ENCODE results near the gene IFNL3.
"Not testable (repeated sequence)": the region's sequence is repeated elsewhere in the genome, so short reads cannot be mapped to it uniquely, and the experiment has no call there.

Gene IFNL3

GRCh38 chr19:39217094-39217493 lies 27.7 kb downstream of the IFNL3 start:
- no peak for TF ChIP-seq ZNF274 (IDR thresholded peaks at IDR 0.05; ENCODE audit: low read depth, low read length)
- no peak overlapping the region for H3K4me3 ChIP-seq (ENCODE audit: low read length)

DNA sequence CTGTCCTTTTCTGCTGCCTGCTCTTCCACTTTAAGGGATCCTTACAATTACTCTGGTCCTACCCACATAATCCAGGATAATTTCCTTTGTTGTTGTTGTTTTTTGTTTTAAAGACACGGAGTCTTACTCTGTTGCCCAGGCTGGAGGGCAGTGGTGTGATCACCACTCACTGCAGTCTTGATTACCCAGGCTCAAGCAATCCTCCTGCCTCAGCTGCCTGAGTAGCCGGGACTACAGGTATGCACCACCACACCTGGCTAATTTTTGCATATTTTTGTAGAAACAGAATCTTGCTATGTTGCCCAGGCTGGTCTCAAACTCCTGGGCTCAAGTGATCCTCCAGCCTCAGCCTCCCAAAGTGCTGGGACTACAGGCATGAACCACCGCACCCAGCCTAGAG lies 29.5 kb downstream of the IFNL3 start:
- not testable (repeated sequence) for H3K4me3 ChIP-seq (ENCODE audit: low read length)

- no peak overlapping the region for H3K4me3 ChIP-seq (ENCODE audit: low read length)
- TF ChIP-seq ZNF274 (IDR thresholded peaks at IDR 0.05; ENCODE audit: low read depth, low read length): no peak
Observed at GRCh38 chr19:39212375-39212742, 32.4 kb downstream of the IFNL3 start.

- no peak for TF ChIP-seq ZNF274 (IDR thresholded peaks at IDR 0.05; ENCODE audit: low read depth, low read length)
- no peak overlapping the region for H3K4me3 ChIP-seq (ENCODE audit: low read length)
Observed at GRCh38 chr19:39211731-39212374, 33.0 kb downstream of the IFNL3 start.

DNA sequence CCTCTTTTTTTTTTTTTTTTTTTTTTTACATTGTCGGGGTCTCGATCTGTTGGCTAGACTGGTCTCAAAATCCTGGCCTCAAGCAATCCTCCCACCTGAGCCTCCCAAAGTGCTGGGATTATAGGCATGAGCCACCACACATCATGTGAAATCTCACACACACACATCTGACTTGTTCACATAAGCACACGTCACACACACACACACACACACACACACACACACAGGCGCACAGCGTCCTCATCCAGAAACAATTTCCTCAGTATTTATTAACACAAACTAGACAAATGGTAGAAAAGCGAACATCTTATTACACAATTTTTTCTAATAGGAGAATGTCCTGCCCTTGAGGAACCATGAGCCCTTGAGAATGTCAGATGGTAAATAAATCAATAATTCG lies 35.6 kb downstream of the IFNL3 start:
- H3K4me3 ChIP-seq (ENCODE audit: low read length): no peak overlapping the region
- no peak for TF ChIP-seq ZNF274 (IDR thresholded peaks at IDR 0.05; ENCODE audit: low read depth, low read length)

- no peak overlapping the region for H3K4me3 ChIP-seq (ENCODE audit: low read length)
- no peak for TF ChIP-seq ZNF274 (IDR thresholded peaks at IDR 0.05; ENCODE audit: low read depth, low read length)
Observed at GRCh38 chr19:39208175-39208795, 36.5 kb downstream of the IFNL3 start.

DNA sequence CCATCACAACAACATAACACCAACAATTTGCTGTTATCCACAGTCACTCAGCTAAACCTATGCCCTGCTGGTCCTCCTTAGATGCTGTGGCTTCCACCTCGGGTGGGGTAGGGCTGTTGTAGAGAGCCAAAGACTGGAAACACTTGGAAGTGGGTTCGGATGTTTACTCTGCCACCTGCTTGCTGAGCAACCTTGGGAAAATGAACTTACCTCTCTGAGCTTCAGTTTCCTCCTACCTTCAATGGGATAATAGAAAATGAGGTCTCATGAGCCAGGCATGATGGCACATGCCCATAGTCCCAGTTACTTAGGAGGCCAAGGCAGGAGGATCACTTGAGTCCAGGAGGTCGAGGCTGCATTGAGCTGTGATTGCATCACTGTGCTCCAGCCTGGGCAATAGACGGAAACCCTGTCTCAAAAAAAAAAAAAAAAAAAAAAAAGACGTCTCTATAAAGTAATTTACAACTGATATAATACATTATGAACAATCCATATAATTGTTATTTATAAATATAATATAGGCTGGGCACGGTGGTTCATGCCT lies 37.4 kb downstream of the IFNL3 start:
- no peak for TF ChIP-seq ZNF274 (IDR thresholded peaks at IDR 0.05; ENCODE audit: low read depth, low read length)
- no peak overlapping the region for H3K4me3 ChIP-seq (ENCODE audit: low read length)

GRCh38 chr19:39206122-39206521 lies 38.7 kb downstream of the IFNL3 start:
- H3K4me3 ChIP-seq (ENCODE audit: low read length): no peak overlapping the region
- TF ChIP-seq ZNF274 (IDR thresholded peaks at IDR 0.05; ENCODE audit: low read depth, low read length): no peak

- no peak overlapping the region for H3K4me3 ChIP-seq (ENCODE audit: low read length)
- TF ChIP-seq ZNF274 (IDR thresholded peaks at IDR 0.05; ENCODE audit: low read depth, low read length): no peak
Observed at GRCh38 chr19:39205449-39205764, 39.4 kb downstream of the IFNL3 start.

DNA sequence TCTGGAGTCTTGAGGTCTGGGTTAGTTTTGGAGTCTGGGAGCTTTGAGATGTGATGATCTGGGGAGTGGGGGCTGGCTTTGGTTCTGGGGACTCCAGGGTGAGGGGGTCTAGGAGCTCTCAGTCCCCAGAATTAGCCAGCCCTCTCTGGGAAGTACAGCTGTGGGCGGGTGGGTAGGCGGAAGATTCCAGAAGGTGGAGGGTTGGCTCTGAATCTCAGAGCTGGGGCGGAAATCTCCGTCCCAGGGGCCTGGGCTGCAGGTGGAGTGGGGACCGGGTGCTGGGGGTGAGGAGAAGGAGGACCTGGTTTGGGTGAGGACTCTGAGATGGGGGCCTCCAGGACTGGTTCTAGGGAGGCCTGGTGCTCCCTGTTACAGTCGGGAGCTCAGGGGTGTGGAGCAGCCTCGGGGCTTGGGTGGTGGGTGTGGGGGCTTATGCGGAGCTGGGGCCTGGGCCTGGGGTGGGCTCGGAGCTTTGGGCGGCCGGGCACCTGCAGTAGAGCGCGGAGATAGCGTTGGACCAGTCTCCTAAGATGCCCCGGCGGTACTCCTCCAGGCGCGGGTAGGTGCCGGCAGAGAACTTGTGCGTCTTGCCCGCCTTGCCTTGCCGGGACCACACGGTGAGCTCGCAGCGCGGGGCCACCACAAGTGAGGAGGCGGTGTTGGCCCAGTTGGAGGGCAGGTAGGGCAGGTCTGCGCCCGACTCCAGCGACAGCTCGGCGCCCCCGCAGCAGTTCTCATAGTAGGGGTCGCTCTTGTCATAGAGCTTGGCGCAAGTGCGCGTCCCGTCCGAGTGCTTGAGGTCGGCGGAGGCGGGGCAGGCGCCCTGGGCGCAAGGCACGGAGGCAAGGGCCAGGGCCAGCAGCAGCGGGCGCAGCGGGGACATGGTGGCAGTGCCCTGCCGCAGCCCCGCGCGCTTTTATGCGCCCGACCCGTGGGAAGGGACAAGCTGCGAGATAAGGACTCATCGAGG lies 41.1 kb downstream of the IFNL3 start, which contains the start of gene SYCN:
TSS of gene SYCN (minus strand) at position 892 of the 970 bp plus-strand sequence. CDS start at position 883, 9 bp downstream.
- no peak within 1 kb of the TSS for H3K4me3 ChIP-seq (ENCODE audit: low read length)
- TF ChIP-seq ZNF274 (IDR thresholded peaks at IDR 0.05; ENCODE audit: low read depth, low read length): no peak

DNA sequence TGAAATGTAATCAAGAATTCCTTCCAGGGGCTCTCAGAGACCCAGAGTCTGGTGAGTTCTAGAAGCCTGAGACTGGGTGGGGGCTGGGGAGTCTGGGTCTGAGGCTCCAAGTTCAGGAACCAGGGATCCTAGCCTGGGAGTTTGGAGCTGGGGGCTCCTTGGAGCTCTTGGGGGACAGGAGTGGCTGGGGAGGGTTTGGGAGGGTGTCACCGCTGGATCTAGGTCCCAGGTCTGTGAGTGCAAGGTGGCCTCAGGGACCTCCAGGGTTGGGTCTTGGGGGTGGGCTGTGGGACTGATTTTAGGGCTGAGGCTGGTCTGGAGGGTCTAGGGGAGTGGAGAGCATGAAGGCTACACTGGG lies 41.8 kb downstream of the IFNL3 start:
- no peak for TF ChIP-seq ZNF274 (IDR thresholded peaks at IDR 0.05; ENCODE audit: low read depth, low read length)
- no peak overlapping the region for H3K4me3 ChIP-seq (ENCODE audit: low read length)

DNA sequence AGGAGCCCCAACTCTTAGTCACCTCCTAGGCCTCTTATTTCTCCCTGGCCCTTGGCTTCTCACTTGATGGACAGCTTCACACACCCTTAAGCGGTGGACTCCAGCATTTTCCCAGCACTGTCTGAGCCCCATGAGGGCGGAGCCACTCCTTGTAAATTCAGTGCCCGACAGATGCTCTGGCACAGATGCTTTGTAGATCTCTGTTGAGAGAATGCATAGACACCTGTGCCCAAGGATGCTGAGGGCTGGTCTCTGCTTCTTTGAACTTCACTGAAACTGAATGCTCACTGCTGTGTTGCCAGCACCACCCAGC lies 44.0 kb downstream of the IFNL3 start:
- no peak overlapping the region for H3K4me3 ChIP-seq (ENCODE audit: low read length)
- no peak for TF ChIP-seq ZNF274 (IDR thresholded peaks at IDR 0.05; ENCODE audit: low read depth, low read length)

DNA sequence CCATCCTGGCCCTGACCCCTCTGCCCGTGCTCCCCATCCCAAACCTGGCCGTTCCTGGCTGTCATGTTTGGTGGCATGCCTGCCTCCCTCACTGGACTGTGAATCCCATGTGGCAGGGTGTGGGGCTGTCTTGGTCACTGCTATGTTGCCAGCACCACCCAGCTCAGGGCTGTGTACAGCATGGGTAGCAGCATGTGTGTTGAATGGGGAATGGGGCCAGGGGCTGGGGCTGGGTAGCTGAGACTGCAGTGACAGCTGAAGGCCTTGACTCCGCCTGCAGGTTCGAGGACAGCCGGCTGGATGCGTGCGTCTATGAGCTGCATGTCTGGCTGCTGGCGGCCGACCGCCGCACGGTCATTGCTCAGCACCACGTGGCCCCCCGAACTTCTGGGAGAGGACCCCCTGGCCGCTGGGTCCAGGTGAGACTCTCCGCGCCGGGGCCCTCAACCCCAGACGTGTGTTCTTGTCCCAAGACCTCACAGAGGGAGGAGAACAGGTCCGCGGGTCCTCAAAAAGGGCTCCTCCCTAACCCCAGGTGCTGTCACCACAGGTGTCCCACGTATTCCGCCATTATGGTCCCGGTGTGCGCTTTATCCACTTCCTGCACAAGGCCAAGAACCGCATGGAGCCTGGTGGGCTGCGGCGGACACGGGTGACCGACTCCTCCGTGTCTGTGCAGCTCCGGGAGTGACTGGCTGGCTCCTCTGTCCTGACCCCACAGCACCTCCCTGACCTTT lies 44.6 kb downstream of the IFNL3 start:
- no peak overlapping the region for H3K4me3 ChIP-seq (ENCODE audit: low read length)
- no peak for TF ChIP-seq ZNF274 (IDR thresholded peaks at IDR 0.05; ENCODE audit: low read depth, low read length)

DNA sequence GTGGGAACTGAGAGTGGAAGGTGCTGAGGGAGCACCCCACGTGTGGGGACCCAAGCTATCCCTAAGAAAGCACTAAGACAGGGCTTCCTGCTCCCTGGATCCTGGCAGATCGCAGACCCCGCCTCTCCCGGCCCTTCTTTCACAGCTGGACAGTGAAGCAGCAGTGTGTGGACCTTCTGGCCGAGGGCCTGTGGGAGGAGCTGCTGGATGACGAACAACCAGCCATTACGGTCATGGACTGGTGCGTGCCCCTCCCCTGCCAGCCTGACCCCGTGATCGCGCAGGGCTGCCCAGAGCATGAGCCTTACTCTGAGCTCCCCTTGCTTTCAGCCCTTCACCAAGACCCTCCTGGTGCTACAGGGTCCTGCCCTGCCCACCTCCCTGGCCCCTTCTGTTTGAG lies 45.8 kb downstream of the IFNL3 start:
- TF ChIP-seq ZNF274 (IDR thresholded peaks at IDR 0.05; ENCODE audit: low read depth, low read length): no peak

More for the DNA sequence above, 45.8 kb downstream of the IFNL3 start:
- no peak overlapping the region for H3K4me3 ChIP-seq (ENCODE audit: low read length)
